ENCODE results near the gene C9orf72.

GRCh38 chr9:27561685-27562084 is 11.6 kb downstream of the C9orf72 start:
- no peak for TF ChIP-seq CTCF (IDR thresholded peaks at IDR 0.05)
- TF ChIP-seq POLR2A (IDR thresholded peaks at IDR 0.05) = no peak

Data from adrenal gland (tissue), 5 donors.